Stimulated activated CD8-positive, alpha-beta memory T cell treated with anti-CD3 and anti-CD28 coated beads, Interleukin-7, amount 100 ng/mL, for 4 hours (primary cell): ENCODE data around the gene CTNND2.

ENCODE experiments used
- DNase-seq, 2 donors: peaks; one replicate each; pipeline ENCODE4 v3.0.0-alpha.2; 2020; ENCODE audit warnings: low read depth in 2 of 2

The CTNND2 gene, protein sequence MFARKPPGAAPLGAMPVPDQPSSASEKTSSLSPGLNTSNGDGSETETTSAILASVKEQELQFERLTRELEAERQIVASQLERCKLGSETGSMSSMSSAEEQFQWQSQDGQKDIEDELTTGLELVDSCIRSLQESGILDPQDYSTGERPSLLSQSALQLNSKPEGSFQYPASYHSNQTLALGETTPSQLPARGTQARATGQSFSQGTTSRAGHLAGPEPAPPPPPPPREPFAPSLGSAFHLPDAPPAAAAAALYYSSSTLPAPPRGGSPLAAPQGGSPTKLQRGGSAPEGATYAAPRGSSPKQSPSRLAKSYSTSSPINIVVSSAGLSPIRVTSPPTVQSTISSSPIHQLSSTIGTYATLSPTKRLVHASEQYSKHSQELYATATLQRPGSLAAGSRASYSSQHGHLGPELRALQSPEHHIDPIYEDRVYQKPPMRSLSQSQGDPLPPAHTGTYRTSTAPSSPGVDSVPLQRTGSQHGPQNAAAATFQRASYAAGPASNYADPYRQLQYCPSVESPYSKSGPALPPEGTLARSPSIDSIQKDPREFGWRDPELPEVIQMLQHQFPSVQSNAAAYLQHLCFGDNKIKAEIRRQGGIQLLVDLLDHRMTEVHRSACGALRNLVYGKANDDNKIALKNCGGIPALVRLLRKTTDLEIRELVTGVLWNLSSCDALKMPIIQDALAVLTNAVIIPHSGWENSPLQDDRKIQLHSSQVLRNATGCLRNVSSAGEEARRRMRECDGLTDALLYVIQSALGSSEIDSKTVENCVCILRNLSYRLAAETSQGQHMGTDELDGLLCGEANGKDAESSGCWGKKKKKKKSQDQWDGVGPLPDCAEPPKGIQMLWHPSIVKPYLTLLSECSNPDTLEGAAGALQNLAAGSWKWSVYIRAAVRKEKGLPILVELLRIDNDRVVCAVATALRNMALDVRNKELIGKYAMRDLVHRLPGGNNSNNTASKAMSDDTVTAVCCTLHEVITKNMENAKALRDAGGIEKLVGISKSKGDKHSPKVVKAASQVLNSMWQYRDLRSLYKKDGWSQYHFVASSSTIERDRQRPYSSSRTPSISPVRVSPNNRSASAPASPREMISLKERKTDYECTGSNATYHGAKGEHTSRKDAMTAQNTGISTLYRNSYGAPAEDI (N-terminal part only)

GRCh38 chr5:11904265-11904906, at the start of gene CTNND2:
Gene CTNND2, minus strand, starts transcription at chr5:11904446. Its CDS starts 593 bp downstream, at chr5:11903853.
- no peak for DNase-seq

- DNase-seq = no peak
Observed at GRCh38 chr5:11946317-11946716, 42.1 kb upstream of the CTNND2 start.

GRCh38 chr5:11941566-11941965, 37.3 kb upstream of the CTNND2 start:
- no peak for DNase-seq

- DNase-seq = no peak
Observed at GRCh38 chr5:11931638-11932037, 27.4 kb upstream of the CTNND2 start.

DNA sequence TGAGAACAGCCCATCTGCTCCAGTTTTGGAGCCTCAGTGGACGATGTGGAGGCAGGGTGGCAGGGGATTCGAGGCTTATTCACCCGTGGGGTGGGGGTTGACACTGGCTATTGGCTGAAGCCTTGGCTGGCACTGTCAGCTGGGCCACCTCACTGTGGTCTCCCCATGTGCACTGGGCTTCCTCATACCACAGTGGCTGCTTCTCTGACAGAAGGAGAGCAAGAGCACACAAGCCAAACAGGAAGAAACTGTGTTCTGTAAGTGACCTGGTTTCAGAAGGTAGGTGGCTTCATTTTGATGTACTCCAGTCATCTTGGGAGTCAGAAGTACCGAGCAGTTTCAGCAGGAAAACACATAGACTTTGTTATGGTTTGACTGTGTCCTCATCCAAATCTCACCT, 24.7 kb upstream of the CTNND2 start:
- DNase-seq = no peak

DNA sequence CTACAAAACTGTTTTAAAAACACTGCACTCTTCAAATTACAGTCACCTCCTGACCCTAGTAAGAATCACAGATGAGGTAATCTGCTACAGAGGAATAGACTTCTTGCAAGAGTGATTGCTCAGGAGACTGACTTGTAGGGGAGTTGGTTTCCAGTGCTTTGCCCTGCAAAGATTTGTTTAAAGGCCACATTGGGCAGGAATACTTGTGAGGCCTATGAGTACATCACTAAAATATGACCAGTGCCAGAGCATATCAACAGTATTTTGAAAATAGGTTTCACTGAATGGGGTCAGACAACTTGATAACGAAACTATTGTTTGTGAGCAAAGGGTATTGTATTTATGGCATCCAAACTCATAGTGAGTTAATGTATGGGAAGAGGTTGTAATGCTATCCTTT, 21.5 kb upstream of the CTNND2 start:
- DNase-seq = no peak

- no peak for DNase-seq
Observed at GRCh38 chr5:11922394-11922793, 18.1 kb upstream of the CTNND2 start.

DNA sequence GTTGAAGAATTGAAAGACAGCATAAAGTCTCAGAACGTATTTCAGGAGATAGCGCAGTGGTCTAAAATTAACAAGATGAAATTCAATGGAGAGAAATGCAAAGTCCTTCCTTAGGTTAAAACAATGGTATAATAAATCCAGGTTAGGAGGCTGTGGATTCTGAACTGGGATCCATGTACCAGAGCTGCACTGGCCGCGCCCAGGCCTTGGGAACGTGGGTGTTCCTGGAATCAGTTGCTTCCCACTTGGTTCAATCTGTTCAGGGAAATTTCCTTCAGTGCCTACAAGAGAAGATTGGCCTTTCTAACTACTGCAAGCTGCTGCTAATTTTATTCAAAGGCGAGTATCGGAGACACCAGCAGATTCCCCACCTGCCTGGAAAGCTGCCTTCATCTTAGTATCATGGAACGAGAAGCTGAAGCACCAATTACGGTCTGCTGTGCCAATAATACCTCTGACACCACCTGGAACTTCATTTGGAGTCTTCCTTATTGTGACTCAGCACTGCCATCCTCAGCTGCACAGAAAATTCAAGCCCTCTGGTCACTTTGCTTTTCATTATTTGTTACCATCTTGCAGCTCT, 14.3 kb upstream of the CTNND2 start:
- no peak for DNase-seq

GRCh38 chr5:11909471-11909870, 5.2 kb upstream of the CTNND2 start:
- DNase-seq = no peak

DNA sequence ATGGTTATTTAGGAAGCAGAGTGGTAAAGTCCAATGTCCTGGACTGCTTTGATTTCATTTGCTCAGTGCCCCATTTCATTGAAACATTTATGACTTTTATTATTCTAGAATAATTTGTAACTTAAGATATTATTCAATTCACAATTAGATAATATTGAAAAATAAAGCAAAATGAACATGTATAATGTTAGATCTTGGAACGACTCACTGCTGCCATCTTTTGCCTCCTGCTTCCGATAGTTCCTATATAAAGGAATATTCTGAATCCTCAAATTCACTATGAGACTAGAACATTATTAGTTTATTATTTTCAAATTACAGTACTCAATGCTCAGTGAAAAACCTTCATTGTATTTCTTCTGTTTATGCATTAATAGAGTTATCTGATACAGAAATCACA, 2.3 kb upstream of the CTNND2 start:
- no peak for DNase-seq

- no peak for DNase-seq
Observed at GRCh38 chr5:11905206-11905605, 960 bp upstream of the CTNND2 start.

DNA sequence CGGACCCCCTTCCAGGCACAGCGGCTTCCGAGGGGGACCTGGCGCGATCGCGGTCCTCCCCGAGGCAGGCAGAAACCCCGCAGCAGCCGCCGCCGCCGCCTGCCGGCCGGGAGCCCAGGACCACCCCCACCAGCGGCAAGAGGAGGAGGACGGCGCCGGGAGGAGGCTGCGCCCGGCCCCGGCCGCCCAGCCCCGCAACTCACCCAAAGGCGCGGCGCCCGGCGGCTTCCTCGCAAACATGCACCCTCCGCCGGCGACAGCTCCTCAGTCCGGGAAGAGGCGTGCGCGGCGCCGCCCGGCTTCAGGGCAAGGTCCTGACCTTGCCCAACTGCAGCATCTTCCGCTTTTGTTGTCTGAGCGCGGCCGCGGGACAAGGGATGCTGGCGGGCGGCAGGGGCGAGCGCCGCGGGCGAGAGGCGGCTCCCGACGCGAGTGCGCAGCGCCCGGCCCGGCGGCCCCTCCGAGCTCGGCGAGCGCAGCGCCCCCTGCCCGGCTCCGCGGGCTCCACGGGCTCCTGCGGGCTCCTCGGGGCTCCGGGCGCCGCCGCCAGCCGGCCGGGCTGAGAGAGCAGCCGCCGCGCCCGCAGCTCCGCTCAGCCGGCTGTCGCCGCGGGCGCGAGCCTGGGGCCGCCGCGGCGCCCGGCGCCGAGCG, 507 bp downstream of the CTNND2 start:
- DNase-seq = no peak

GRCh38 chr5:11903121-11903613, 1.1 kb downstream of the CTNND2 start:
- DNase-seq = no peak

- DNase-seq = no peak
Observed at GRCh38 chr5:11902201-11902619, 2.0 kb downstream of the CTNND2 start.

DNA sequence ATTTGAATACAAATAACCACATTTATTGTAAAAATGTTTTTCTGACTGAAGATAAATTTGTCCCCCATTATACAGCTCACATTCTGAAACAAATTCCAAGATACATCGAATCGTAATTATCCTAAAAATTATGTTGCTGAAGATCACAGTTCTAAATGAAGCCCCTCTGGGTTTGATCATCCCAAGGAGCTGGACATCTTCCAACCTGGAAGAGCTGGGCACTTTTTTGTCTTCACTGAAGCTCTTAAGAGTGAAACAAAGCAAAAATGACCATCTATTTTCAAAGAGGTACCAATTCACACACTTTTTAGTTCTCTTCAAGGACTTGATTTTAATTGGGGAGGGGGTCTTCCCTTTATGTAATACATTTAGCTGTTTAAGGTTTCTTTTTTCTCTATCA, 5.5 kb downstream of the CTNND2 start:
- DNase-seq = no peak

DNA sequence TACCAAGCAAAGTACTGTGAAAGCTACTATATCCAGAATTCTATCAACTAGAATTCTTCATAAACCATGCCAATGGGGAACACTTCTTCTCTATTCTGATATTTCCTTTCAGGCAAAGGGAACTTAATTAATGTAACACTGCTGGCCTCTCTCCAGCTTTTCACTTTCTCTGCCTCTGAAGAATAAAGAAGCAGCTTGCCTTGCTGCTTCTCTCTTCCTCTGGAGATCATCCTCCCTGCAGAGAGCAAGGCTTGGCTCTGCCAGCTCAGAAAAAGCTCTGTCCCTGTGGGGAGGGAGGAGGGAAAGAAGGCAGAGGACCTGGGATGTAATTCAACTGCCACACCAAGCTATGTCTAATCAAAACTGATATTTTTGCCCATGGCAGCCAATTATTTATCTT, 6.5 kb downstream of the CTNND2 start:
- DNase-seq = no peak

DNA sequence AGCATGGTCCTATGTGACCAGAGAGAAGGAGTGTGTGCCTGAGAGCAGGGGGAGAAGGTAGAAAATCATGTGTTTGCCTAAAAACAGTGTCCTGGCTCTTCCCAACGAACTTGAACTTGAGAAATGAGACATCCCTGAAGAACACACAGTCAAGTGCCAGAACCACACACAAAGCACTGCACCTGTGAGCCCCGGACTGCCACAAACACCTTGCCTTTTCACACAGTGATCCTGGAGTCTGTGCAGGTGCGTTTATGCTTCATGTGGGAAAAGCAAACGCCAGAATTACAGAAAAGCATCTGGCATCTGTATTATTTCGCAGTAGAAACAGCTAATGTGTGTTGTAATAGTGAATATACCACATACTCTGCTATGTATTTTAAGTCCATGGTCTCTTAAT, 9.3 kb downstream of the CTNND2 start:
- no peak for DNase-seq

GRCh38 chr5:11892832-11893231, 11.4 kb downstream of the CTNND2 start:
- DNase-seq = no peak

GRCh38 chr5:11890777-11891176, 13.5 kb downstream of the CTNND2 start:
- DNase-seq = no peak

DNA sequence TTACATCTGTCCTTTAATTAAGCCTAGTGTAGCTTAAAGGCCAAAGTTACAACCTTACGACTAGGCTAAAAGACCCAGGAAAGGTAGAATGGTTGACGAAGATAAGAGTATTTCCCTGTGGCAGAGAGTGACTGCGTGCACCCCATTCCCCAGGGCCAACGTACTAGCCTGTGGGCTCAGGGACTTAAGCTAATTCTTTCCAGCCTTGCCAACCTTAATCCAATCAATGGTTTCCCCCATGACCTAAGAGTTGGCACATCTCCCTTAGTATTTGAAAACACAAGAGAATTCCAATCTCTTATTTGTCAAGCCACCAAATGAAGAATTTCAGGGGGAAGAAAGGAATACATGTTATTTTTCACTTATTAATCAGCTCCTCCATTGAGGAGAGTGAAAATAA, 16.0 kb downstream of the CTNND2 start:
- no peak for DNase-seq

DNA sequence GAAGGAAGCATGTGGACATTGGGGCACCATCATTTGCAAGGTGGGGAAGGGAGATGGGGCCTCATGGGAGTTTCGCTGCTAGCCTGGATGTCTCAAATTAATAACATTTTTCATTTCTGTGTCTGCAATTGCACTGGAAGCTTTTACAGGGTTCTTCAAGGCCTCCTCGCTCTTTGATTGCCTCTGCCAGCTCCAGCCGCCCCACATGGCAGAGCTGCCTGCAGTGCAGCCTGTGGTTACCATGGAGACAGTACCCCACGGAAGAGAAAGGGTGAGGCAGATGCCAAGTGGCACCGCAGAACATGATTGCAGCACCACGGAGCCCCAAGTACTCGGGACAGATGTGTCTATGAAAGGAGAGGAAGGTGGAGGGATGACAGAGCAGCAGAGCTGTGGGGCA, 25.4 kb downstream of the CTNND2 start:
- DNase-seq = no peak
